HEK293 (cell line): Measurements from ENCODE around the gene NFIB.

ENCODE experiments used
- CTCF ChIP-seq: fragments of 450-650 bp; formaldehyde crosslinking; IDR thresholded peaks from 2 replicates; pipeline ENCODE4 v1.5.1; 2016; ENCODE audit warnings: missing biosample characterization, missing genetic modification characterization
- PATZ1 ChIP-seq: fragments of 450-650 bp; formaldehyde crosslinking; IDR thresholded peaks from 2 replicates; pipeline ENCODE4 v1.5.1; 2016; ENCODE audit warnings: missing biosample characterization, missing genetic modification characterization
- REST ChIP-seq: fragments of 450-650 bp; formaldehyde crosslinking; IDR thresholded peaks from 2 replicates; pipeline ENCODE4 v1.5.1; 2016; ENCODE audit warnings: missing biosample characterization, missing genetic modification characterization
- ZBTB8A ChIP-seq: fragments of 450-650 bp; formaldehyde crosslinking; IDR thresholded peaks from 2 replicates; pipeline ENCODE4 v1.5.1; 2016; ENCODE audit warnings: missing biosample characterization, missing genetic modification characterization
- ZNF274 ChIP-seq, 2 experiments: fragments of 200-500 bp in 1 of 2; fragments of 450-650 bp in 1 of 2; sonication (Bioruptor generic) in 1 of 2; formaldehyde crosslinking in 1 of 2; IDR thresholded peaks; 2 replicates each; pipeline versions ENCODE4 v1.5.1 to v1.6.1; 2014 to 2016; ENCODE audit warnings: borderline replicate concordance in 1 of 2, inconsistent platforms in 1 of 2, low read length in 1 of 2, missing biosample characterization in 1 of 2, missing genetic modification characterization in 1 of 2
- ZNF324 ChIP-seq: fragments of 450-650 bp; formaldehyde crosslinking; IDR thresholded peaks from 2 replicates; pipeline ENCODE4 v1.5.1; 2016; ENCODE audit warnings: missing biosample characterization, missing genetic modification characterization
- TF ChIP-seq, protein P1 (sequence below): fragments of 450-650 bp; formaldehyde crosslinking; conservative IDR thresholded peaks from 2 replicates; pipeline ENCODE4 v1.5.1; 2016; ENCODE audit warnings: low read depth, missing biosample characterization, missing genetic modification characterization

- no peak for TF ChIP-seq CTCF
- TF ChIP-seq, protein P1, sequence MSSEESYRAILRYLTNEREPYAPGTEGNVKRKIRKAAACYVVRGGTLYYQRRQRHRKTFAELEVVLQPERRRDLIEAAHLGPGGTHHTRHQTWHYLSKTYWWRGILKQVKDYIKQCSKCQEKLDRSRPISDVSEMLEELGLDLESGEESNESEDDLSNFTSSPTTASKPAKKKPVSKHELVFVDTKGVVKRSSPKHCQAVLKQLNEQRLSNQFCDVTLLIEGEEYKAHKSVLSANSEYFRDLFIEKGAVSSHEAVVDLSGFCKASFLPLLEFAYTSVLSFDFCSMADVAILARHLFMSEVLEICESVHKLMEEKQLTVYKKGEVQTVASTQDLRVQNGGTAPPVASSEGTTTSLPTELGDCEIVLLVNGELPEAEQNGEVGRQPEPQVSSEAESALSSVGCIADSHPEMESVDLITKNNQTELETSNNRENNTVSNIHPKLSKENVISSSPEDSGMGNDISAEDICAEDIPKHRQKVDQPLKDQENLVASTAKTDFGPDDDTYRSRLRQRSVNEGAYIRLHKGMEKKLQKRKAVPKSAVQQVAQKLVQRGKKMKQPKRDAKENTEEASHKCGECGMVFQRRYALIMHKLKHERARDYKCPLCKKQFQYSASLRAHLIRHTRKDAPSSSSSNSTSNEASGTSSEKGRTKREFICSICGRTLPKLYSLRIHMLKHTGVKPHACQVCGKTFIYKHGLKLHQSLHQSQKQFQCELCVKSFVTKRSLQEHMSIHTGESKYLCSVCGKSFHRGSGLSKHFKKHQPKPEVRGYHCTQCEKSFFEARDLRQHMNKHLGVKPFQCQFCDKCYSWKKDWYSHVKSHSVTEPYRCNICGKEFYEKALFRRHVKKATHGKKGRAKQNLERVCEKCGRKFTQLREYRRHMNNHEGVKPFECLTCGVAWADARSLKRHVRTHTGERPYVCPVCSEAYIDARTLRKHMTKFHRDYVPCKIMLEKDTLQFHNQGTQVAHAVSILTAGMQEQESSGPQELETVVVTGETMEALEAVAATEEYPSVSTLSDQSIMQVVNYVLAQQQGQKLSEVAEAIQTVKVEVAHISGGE (tag by site-specific recombination), result no peak
- no peak for TF ChIP-seq REST
- no peak for TF ChIP-seq ZNF274 (IDR thresholded peaks at IDR 0.05; ENCODE audit: low read length)
- TF ChIP-seq ZNF274 (tag by site-specific recombination; IDR thresholded peaks at IDR 0.05; ENCODE audit: borderline replicate concordance), result no peak
- no peak for TF ChIP-seq ZNF324 (tag by site-specific recombination)
- no peak for TF ChIP-seq ZBTB8A
- no peak for TF ChIP-seq PATZ1 (tag by site-specific recombination)
These were observed 43.4 kb downstream of the NFIB start for GRCh38 chr9:14270358-14271092.
